Measurements from ENCODE around the gene CACHD1. TPM values are rescaled to one million over a fixed set of nuclear protein-coding genes. Genes with fewer than 3 reads are reported as not detected.

The CACHD1 gene
- total RNA-seq, 2 donors from 2014 or later: 8.6 to 12.9 TPM

GRCh38 chr1:64459743-64460142 lies 10.2 kb upstream of the CACHD1 start:
- intact Hi-C loops (cut with DNase I): no loop called here
- no peaks in the 10 kb centered on the region for H3K4me1 ChIP-seq

GRCh38 chr1:64466033-64466432 lies 3.9 kb upstream of the CACHD1 start:
- Histone ChIP-seq H3K36me3 (replicated peaks in 1 of 2; ENCODE audit: insufficient read depth in 1 of 2, low read depth in 2 of 2) (no peaks in the 10 kb centered on the region), H3K27ac (no peak overlapping the region), H3K9me3 (no peaks in the 10 kb centered on the region), H3K27me3 (no peaks in the 10 kb centered on the region), H3K4me3 (no peak overlapping the region), H3K4me1 (peaks cover 12% of the 10 kb centered on the region)
- WGBS, 2 donors: 64 to 71% methylated on average over 7 of the region's 7 CpGs
- ATAC-seq (no peak), DNase-seq (no peak)
- intact Hi-C loops (cut with DNase I): no loop called here
- TF ChIP-seq CTCF (IDR thresholded peaks at IDR 0.05): no peak
- no peak for TF ChIP-seq POLR2A (IDR thresholded peaks at IDR 0.05)

More at GRCh38 chr1:64459743-64460142, 10.2 kb upstream of the CACHD1 start:
- H3K9me3 ChIP-seq: no peaks in the 10 kb centered on the region
- ATAC-seq (no peak), DNase-seq (no peak)
- no peak overlapping the region for H3K4me3 ChIP-seq
- TF ChIP-seq CTCF (IDR thresholded peaks at IDR 0.05) (no peak), POLR2A (IDR thresholded peaks at IDR 0.05) (no peak)
- no peaks in the 10 kb centered on the region for H3K36me3 ChIP-seq (replicated peaks in 1 of 2; ENCODE audit: insufficient read depth in 1 of 2, low read depth in 2 of 2)
- H3K27me3 ChIP-seq: no peaks in the 10 kb centered on the region
- WGBS, 2 donors: 84 to 93% methylated on average over 5 of the region's 5 CpGs
- no peak overlapping the region for H3K27ac ChIP-seq

GRCh38 chr1:64469116-64469976 lies 583 bp upstream of the CACHD1 start:
- Histone ChIP-seq H3K27ac (peak overlapping the region; percentile 76 to 90 (median 85)), H3K4me1 (peaks cover 31% of the 10 kb centered on the region)
- TF ChIP-seq POLR2A (IDR thresholded peaks at IDR 0.05) (peak in 2 of 3 donors; percentile 41 to 48), CTCF (IDR thresholded peaks at IDR 0.05) (peak in 2 of 7 experiments; percentile 20 to 26)

GRCh38 chr1:64470665-64471217 lies 812 bp downstream of the CACHD1 start:
- ATAC-seq (peak; percentile 25), DNase-seq (peak; percentile 22 to 55 (median 35))
- peak overlapping the region; percentile 76 to 90 (median 85) for H3K27ac ChIP-seq
- peak overlapping the region; percentile 59 to 79 for H3K4me3 ChIP-seq
- 0% methylated on average over 9 to 36 of the region's 43 CpGs for WGBS, 2 donors
- intact Hi-C loops (cut with DNase I): no loop called here
- no peaks in the 10 kb centered on the region for H3K27me3 ChIP-seq
- peaks cover 41% of the 10 kb centered on the region for H3K4me1 ChIP-seq
- TF ChIP-seq CTCF (IDR thresholded peaks at IDR 0.05) (no peak), POLR2A (IDR thresholded peaks at IDR 0.05) (no peak)
- no peaks in the 10 kb centered on the region for H3K36me3 ChIP-seq (replicated peaks in 1 of 2; ENCODE audit: insufficient read depth in 1 of 2, low read depth in 2 of 2)
- no peaks in the 10 kb centered on the region for H3K9me3 ChIP-seq

More at GRCh38 chr1:64469116-64469976, 583 bp upstream of the CACHD1 start:
- WGBS, 2 donors: 4 to 8% methylated on average over 17 to 28 of the region's 28 CpGs
- no peaks in the 10 kb centered on the region for H3K36me3 ChIP-seq (replicated peaks in 1 of 2; ENCODE audit: insufficient read depth in 1 of 2, low read depth in 2 of 2)
- DNase-seq (peak; percentile 88 to 95 (median 92)), ATAC-seq (peak; percentile 87)
- H3K27me3 ChIP-seq: no peaks in the 10 kb centered on the region
- H3K9me3 ChIP-seq: no peaks in the 10 kb centered on the region
- H3K4me3 ChIP-seq: peak overlapping the region; percentile 59 to 79
- intact Hi-C loops (cut with DNase I): no loop called here

Data from body of pancreas (tissue), 4 donors.